CD4-positive, alpha-beta T cell treated with Interleukin-15 for 4 hours (primary cell): ENCODE results near the gene MYL7.

ENCODE experiments used
- DNase-seq: peaks from one replicate; pipeline ENCODE4 v3.0.0-alpha.2; 2020; ENCODE audit warnings: low spot score

The MYL7 gene

DNA sequence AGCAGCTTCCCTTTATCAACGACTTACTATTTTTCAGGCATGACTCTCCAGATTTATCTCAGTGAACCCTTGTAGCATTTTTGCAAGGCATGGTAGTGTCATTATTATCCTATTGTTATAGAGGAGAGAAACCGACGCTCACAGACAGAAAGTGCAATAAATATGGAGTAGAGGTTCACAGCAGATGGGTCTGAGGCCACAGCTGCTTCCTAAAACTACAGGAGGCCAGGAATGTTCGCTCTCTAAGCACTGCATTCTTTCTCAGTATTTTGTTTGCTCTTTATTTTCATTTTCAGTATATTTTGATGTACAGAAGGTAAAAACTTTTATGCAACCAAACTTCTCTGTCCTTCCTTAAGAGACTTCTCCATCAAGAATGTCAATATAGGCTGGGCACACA, 41.5 kb downstream of the MYL7 start:
- DNase-seq = no peak

DNA sequence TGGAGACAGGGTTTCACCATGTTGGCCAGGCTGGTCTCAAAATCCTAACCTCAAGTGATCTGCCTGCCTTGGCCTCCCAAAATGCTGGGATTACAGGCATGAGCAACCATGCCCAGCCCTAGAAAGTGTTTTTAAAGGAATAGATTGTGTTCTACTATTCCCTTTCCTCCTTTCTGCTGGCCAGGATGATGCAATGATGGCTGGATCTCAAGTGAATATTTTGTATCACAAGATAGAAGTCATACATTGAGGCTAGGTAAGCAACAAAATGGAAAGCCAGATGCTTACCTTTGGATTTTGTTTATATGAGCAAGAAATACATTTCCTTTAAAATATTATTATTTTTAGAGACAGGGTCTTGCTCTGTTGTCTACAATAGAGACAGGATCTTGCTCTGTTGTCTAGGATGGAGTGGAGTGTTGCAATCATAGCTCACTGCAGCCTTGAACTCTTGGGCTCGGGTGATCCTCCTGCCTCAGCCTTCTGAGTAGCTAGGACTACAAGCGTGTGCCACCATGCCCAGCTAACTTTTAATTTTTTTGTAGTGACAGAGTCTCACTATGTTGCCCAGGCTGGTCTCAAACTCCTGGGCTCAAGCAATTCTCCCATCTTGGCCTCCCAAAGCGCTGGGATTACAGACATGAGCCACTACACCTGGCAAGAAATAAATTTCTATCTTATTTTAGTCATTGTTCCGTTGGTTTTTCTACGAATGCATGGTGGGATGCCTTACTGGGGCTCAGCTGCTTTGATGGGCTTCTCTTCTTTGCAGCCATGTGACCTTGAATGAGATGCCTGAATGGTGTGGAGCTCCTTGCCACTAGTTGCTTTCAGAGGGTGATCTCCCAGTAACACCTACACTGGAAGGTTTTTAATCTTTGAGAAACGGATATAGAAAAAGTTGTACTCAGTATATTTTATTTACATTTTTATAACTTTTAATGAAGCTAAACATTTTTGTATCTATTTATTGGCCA, 42.8 kb downstream of the MYL7 start:
- DNase-seq = no peak

DNA sequence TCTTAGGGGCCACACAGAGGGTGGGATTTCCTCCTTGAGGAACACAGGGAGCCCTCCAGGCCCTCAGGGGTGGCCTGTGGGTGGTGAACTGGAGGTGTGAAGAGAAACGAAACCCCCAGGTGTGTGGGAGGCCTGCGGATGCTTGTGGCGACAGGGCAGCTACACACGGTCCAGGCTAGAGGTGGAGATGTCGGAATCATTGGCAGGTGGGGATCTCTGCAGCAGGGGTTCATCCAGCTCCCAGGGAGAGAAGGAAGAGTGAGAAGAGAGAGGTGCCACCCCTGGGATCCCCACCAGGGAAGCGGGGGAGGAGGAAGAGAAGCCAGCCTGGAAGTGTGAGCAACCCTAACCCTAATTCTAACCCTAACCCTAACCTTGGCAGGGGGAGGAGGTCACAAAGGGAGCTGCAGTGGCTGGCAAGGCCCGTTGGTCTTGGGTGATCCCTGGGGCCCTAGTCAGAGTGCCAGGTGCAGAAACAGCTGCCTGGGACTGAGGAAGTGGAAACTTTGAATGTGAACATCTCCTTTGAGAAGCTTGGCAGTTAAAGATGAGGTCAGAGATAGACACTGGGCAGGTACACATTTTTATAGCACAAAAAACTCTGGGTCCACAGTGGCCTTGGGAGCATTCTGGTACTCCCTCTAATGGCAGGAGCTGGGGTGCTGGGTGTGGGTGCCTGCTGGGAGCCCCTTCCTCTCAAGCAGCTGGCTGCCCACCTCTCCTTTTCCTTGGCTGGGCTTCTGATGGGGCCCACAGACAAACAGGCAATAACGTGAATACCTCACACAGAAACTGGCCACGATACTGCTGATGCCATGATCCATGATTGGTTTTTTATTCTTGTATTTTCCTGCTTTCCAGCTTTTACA, 43.8 kb downstream of the MYL7 start:
- DNase-seq = no peak

DNA sequence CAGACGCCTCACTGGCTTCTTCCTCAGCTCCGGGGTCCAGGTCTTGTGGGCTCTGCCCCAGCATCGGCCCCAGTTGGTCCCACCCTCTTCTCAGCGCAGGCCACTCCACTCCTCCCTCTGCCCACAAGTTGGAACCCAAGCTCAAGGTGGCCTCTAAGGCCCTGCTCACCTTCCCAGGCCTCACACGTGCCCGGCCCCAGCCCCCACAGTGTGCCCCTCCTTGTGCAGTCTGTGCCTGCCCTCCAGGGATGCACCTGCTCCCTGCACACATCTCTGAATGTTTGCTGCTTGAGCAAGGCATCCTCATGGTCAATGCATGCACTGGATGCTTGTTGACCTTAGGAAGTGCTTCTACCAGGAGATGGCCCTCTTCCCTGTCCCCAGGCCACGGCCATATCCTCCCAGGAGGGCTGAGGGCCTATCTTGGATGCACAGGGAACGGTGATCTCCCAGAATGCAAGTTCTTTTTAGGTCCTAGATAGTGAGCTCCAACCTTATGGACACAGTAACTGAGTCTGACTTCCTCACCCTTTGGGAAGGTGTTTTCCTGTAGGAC, 44.7 kb downstream of the MYL7 start:
- no peak for DNase-seq

DNA sequence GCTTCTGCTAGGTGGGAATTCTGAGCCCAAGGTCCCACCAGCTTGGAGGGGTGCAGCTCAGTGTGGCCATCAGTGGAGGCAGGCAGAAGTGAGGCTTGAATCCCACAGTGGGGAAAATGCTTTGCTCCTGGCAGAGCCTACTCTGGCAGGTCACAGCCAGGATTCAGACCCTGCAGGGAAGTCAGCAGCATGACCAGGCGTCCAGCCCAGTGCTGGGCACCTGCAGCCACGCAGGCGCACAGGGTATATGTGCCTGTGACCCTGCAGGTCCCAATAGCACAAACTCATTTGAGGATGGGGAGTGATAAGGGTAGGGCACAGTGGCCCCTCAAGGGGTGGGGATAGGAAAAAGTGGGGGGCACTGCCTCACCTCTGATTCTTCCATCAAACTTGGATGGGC, 45.4 kb downstream of the MYL7 start:
- no peak for DNase-seq

DNA sequence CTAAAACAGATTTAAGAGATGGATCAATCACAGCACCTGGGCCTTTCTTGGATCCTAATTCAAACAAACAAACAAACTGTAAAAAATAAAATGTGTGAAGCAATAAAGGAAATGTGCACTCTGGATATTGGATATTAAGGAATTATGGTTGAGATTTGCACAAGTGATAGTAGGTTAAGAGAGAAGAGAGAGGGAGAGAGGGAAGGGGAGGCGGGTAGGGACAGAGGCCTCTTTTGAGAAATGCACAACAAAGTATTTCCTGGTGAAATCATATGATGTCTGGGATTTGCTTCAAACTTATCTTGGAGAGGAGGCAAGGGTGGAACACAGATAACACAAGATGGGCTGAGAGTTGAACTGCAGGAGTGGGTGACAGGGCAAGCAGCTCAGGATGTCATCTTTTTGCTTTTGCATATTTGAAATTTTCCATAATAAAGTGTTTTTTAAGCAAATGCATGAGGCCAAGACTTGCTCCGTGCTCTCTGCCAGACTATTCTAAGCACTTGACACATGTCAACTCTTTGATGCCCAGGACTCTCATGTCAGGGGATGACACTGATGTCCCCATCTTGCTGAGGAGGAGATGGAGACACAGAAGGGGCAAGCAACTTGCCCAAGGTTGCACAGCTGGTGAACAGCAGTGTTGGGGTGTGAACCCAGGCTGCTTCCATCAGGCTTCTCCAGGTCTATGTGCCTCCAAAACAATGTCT, 46.1 kb downstream of the MYL7 start:
- DNase-seq = no peak

DNA sequence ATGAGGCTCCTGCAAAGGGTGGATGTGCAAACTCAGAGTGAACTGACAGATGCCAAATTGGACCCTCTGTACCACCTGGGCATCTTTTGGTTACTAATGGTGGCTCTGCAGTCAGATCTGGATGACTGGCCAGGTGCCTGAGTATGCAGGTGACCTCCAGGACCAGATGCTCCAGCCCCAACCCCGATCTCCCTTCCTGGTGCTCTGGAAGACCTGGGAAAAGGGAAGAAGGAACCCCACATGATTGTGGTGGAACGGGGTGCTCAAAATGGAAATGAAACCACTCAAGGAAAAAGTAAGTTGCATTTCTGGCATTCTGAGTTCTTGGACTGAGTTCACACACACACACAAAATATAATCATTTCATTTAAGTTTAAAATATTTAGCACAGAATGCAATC, 46.8 kb downstream of the MYL7 start:
- no peak for DNase-seq

DNA sequence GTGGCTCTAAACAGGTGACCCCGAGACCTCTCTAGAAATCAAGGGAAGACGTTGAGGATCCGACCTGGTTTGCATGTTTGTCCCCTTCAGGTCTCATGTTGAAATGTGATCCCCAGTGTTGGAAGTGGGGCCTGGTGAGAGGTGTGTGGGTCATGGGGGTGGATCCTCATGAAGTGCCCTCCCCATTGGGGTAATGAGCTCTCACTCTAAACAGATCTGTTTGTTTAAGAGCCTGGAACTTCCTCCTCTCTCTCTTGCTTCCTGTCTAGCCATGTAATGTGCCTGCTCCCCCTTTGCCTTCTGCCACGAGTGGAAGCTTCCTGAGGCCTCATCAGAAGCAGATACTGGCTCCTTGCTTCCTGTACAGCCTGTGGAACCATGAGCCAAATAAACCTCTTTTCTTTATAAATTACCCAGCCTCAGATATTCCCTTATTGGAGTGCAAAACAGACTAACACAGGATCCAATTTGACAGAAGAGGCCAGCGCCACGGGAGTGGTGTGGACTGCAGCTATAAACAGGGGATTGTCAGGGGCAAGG, 48.0 kb downstream of the MYL7 start:
- no peak for DNase-seq
